GM23338 (cell line): ENCODE results near the gene TRNAU1AP. TPM values are rescaled to one million over a fixed set of nuclear protein-coding genes. Genes with fewer than 3 reads are reported as not detected.

Experiments used
- ATAC-seq: fragments of 200-7000 bp; cut with Tn5 transposase; 3 replicates; pipeline ENCODE4 v1.9.1; 2020
- DNase-seq: peaks from one replicate; pipeline ENCODE4 v3.0.0-alpha.2; 2015; ENCODE audit warnings: low spot score
- H2AFZ ChIP-seq: fragments of 200-600 bp; sonication (generic); 2 replicates; pipeline ENCODE4 v1.8.0; 2016; ENCODE audit warnings: antibody characterized with exemption, mild to moderate bottlenecking, moderate library complexity
- H3F3A ChIP-seq: fragments of 200-600 bp; sonication (generic); replicated peaks from 2 replicates; pipeline ENCODE4 v1.8.0; 2017; ENCODE audit warnings: antibody characterized with exemption, mixed run types, low read depth
- H3K27ac ChIP-seq: fragments of 200-600 bp; sonication (generic); 2 replicates; pipeline ENCODE4 v1.6.1; 2016; ENCODE audit warnings: low read depth
- H3K27me3 ChIP-seq: fragments of 200-600 bp; sonication (generic); 2 replicates; pipeline ENCODE4 v1.8.0; 2016; ENCODE audit warnings: mild to moderate bottlenecking, mixed run types, moderate library complexity; ENCODE audit not compliant: insufficient read depth
- H3K36me3 ChIP-seq: fragments of 200-600 bp; sonication (generic); 2 replicates; pipeline ENCODE4 v1.8.0; 2016; ENCODE audit warnings: mild to moderate bottlenecking; ENCODE audit not compliant: insufficient read depth
- H3K4me1 ChIP-seq: fragments of 200-600 bp; sonication (generic); 2 replicates; pipeline ENCODE4 v1.8.0; 2016; ENCODE audit warnings: mild to moderate bottlenecking, moderate library complexity; ENCODE audit not compliant: insufficient read depth
- H3K4me2 ChIP-seq: fragments of 200-600 bp; sonication (generic); 2 replicates; pipeline ENCODE4 v1.7.1; 2017; ENCODE audit warnings: mixed run types
- H3K4me3 ChIP-seq: fragments of 200-600 bp; sonication (generic); 2 replicates; pipeline ENCODE4 v1.6.1; 2016; ENCODE audit warnings: mixed run types
- H3K79me2 ChIP-seq: fragments of 200-600 bp; sonication (generic); replicated peaks from 2 replicates; pipeline ENCODE4 v1.8.0; 2017; ENCODE audit warnings: mild to moderate bottlenecking; ENCODE audit not compliant: insufficient read depth
- H3K9me2 ChIP-seq: fragments of 200-600 bp; sonication (generic); 2 replicates; pipeline ENCODE4 v1.8.0; 2017; ENCODE audit not compliant: insufficient read depth
- H4K20me1 ChIP-seq: fragments of 200-600 bp; sonication (generic); replicated peaks from 2 replicates; pipeline ENCODE4 v1.8.0; 2017; ENCODE audit warnings: mild to moderate bottlenecking; ENCODE audit not compliant: insufficient read depth
- H3K27ac Mint-ChIP-seq: 2 replicates; pipeline ENCODE4 v1.8.0; 2020; ENCODE audit warnings: inconsistent platforms, mild to moderate bottlenecking, moderate library complexity, mixed read lengths
- H3K27me3 Mint-ChIP-seq: 3 replicates; pipeline ENCODE4 v1.8.0; 2022; ENCODE audit warnings: low read depth, mild to moderate bottlenecking, moderate library complexity, mixed read lengths, inconsistent platforms; ENCODE audit not compliant: insufficient read depth, poor library complexity
- H3K36me3 Mint-ChIP-seq: 3 replicates; pipeline ENCODE4 v1.8.0; 2021; ENCODE audit warnings: low read depth, mild to moderate bottlenecking, inconsistent platforms, moderate library complexity, mixed read lengths
- H3K4me1 Mint-ChIP-seq: 3 replicates; pipeline ENCODE4 v1.8.0; 2020; ENCODE audit warnings: mild to moderate bottlenecking, inconsistent platforms, mixed read lengths
- H3K4me3 Mint-ChIP-seq: 3 replicates; pipeline ENCODE4 v1.8.0; 2021; ENCODE audit warnings: moderate library complexity, mild to moderate bottlenecking, inconsistent platforms, mixed read lengths
- H3K9me3 Mint-ChIP-seq: 3 replicates; pipeline ENCODE4 v1.8.0; 2020; ENCODE audit warnings: moderate library complexity, mild to moderate bottlenecking, inconsistent platforms, mixed read lengths
- CREB1 ChIP-seq: fragments of 250-450 bp; sonication (Bioruptor Pico); IDR thresholded peaks from 2 replicates; pipeline ENCODE4 v1.5.0; 2020; ENCODE audit warnings: low read depth, mild to moderate bottlenecking, moderate library complexity
- EZH2phosphoT487 ChIP-seq: fragments of 200-600 bp; sonication (generic); IDR thresholded peaks from one replicate; pipeline ENCODE4 v1.8.1; 2018; ENCODE audit warnings: antibody characterized with exemption; ENCODE audit not compliant: unreplicated experiment
- NANOG ChIP-seq: IDR thresholded peaks from 2 replicates; pipeline ENCODE4 v1.6.1; 2016; ENCODE audit warnings: antibody characterized with exemption, borderline replicate concordance
- POLR2AphosphoS5 ChIP-seq: IDR thresholded peaks from 2 replicates; pipeline ENCODE4 v1.6.1; 2016; ENCODE audit warnings: antibody characterized with exemption, low read depth
- STAT1 ChIP-seq: IDR thresholded peaks from one replicate; pipeline ENCODE4 v1.6.1; 2016; ENCODE audit warnings: antibody characterized with exemption; ENCODE audit not compliant: unreplicated experiment
- ZNF331 ChIP-seq: fragments of 250-450 bp; sonication (Bioruptor Pico); IDR thresholded peaks from 2 replicates; pipeline ENCODE4 v1.5.0; 2020; ENCODE audit warnings: low read depth, mild to moderate bottlenecking, moderate library complexity
- polyA plus RNA-seq: library from polyadenylated mRNA; unstranded; fragments of >200 nt; fragmentation: Nextera tagmentation; extraction: Ambion mirVana; gene quantifications from 2 replicates; pipeline ENCODE4 v1.2.1, GENCODE V29; 2016
- total RNA-seq: library from RNA; depleted of rRNA; stranded (reverse); fragments of >200 nt; shearing (Covaris generic); gene quantifications from 2 replicates; pipeline ENCODE4 v1.2.3, GENCODE V29; 2014
- TF ChIP-seq, protein P1 (sequence below): IDR thresholded peaks from one replicate; pipeline ENCODE4 v1.6.1; 2018; ENCODE audit warnings: antibody characterized with exemption; ENCODE audit not compliant: unreplicated experiment
- TF ChIP-seq, protein P2 (sequence below), 2 experiments: fragments of 200-600 bp in 1 of 2; sonication (generic) in 1 of 2; conservative IDR thresholded peaks; 2 replicates each; pipeline versions ENCODE4 v1.5.1 to v1.6.1; 2016 to 2017; ENCODE audit warnings: antibody characterized with exemption in 2 of 2, low read depth in 2 of 2, mild to moderate bottlenecking in 2 of 2, moderate library complexity in 1 of 2
- TF ChIP-seq, protein P3 (sequence below): fragments of 250-450 bp; sonication (Bioruptor Pico); IDR thresholded peaks from 2 replicates; pipeline ENCODE4 v1.5.0; 2020; ENCODE audit warnings: mild to moderate bottlenecking, moderate library complexity
- TF ChIP-seq, protein P4 (sequence below): IDR thresholded peaks from 2 replicates; pipeline ENCODE4 v1.6.1; 2016; ENCODE audit warnings: antibody characterized with exemption

The TRNAU1AP gene
- total and polyA plus RNA-seq, 2 experiments from 2014 or later, result 20.3 to 42.1 TPM

DNA sequence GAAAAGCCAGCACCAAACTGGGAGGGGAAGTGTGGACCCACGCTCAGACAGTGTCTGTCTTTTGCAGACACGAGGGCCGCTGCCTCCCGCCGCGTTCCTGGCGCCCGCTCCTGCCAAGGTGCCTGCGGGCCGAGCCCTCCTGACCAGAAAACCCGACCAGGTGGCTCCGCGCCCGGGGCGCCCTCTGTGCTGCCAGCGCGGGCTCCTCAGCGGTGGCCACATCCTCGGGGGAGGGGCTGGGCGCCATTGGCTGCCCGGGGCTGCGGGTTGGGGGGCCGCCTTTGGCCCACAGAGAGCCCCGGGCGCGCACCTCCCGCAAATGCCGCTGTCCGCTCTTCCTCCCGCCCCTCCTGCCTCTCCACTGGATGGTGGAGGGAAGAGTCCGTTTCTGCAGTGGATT, 22.4 kb upstream of the TRNAU1AP start (continued):
- TF ChIP-seq, protein P1, sequence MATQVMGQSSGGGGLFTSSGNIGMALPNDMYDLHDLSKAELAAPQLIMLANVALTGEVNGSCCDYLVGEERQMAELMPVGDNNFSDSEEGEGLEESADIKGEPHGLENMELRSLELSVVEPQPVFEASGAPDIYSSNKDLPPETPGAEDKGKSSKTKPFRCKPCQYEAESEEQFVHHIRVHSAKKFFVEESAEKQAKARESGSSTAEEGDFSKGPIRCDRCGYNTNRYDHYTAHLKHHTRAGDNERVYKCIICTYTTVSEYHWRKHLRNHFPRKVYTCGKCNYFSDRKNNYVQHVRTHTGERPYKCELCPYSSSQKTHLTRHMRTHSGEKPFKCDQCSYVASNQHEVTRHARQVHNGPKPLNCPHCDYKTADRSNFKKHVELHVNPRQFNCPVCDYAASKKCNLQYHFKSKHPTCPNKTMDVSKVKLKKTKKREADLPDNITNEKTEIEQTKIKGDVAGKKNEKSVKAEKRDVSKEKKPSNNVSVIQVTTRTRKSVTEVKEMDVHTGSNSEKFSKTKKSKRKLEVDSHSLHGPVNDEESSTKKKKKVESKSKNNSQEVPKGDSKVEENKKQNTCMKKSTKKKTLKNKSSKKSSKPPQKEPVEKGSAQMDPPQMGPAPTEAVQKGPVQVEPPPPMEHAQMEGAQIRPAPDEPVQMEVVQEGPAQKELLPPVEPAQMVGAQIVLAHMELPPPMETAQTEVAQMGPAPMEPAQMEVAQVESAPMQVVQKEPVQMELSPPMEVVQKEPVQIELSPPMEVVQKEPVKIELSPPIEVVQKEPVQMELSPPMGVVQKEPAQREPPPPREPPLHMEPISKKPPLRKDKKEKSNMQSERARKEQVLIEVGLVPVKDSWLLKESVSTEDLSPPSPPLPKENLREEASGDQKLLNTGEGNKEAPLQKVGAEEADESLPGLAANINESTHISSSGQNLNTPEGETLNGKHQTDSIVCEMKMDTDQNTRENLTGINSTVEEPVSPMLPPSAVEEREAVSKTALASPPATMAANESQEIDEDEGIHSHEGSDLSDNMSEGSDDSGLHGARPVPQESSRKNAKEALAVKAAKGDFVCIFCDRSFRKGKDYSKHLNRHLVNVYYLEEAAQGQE, result no peak
- TF ChIP-seq CREB1 (no peak), ZNF331 (CRISPR knock-in tag) (no peak), NANOG (no peak)
- TF ChIP-seq, protein P2, sequence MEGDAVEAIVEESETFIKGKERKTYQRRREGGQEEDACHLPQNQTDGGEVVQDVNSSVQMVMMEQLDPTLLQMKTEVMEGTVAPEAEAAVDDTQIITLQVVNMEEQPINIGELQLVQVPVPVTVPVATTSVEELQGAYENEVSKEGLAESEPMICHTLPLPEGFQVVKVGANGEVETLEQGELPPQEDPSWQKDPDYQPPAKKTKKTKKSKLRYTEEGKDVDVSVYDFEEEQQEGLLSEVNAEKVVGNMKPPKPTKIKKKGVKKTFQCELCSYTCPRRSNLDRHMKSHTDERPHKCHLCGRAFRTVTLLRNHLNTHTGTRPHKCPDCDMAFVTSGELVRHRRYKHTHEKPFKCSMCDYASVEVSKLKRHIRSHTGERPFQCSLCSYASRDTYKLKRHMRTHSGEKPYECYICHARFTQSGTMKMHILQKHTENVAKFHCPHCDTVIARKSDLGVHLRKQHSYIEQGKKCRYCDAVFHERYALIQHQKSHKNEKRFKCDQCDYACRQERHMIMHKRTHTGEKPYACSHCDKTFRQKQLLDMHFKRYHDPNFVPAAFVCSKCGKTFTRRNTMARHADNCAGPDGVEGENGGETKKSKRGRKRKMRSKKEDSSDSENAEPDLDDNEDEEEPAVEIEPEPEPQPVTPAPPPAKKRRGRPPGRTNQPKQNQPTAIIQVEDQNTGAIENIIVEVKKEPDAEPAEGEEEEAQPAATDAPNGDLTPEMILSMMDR (conservative IDR thresholded peaks at IDR 0.05; ENCODE audit: low read depth in 2 of 2), result no peak

DNA sequence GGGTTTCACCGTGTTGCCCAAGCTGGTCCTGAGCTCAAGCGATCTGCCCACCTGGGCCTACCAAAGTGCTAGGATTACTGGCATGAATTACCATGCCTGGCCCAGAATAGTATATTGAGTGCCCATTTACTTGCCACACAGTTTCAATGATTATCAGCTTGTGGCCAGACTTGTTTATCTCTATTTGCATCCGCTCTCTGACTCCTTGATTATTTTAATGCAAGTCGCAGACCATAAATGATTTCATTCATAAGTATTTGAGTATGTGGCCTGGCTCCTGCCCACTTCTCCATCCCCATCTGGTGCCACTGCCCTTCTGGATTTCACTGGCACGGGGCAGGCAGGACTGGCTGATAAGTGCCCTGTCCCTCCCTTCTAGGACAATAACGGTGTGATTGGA, 18.2 kb upstream of the TRNAU1AP start:
- no peak for DNase-seq
- peaks cover 2% of the 10 kb centered on the region for H3K27me3 Mint-ChIP-seq
- no peaks in the 10 kb centered on the region for H3K9me2 ChIP-seq
- no peak for ATAC-seq
- H3K36me3 Mint-ChIP-seq, result peaks cover 84% of the 10 kb centered on the region
- H3K27ac Mint-ChIP-seq, result no peak overlapping the region
- H3K4me3 Mint-ChIP-seq, result no peak overlapping the region
- no peak overlapping the region for H3K4me3 ChIP-seq
- no peaks in the 10 kb centered on the region for H3K27me3 ChIP-seq
- peaks cover 1% of the 10 kb centered on the region; the same call in 1 of the 2 replicates for H3K79me2 ChIP-seq
- no peaks in the 10 kb centered on the region; the same call in 2 of the 3 replicates for H3K9me3 Mint-ChIP-seq
- H3K36me3 ChIP-seq, result peaks cover 21% of the 10 kb centered on the region; the same call in 1 of the 2 replicates
- no peak overlapping the region for H3K4me2 ChIP-seq
- H4K20me1 ChIP-seq, result peaks cover 2% of the 10 kb centered on the region
- no peaks in the 10 kb centered on the region for H3K4me1 ChIP-seq
- H3K4me1 Mint-ChIP-seq, result no peaks in the 10 kb centered on the region; the same call in 2 of the 3 replicates
- no peak overlapping the region for H2AFZ ChIP-seq
- no peak overlapping the region for H3K27ac ChIP-seq
- H3F3A ChIP-seq, result peaks cover 7% of the 10 kb centered on the region; the same call in 1 of the 2 replicates
- TF ChIP-seq NANOG (no peak), STAT1 (no peak), EZH2phosphoT487 (no peak), POLR2AphosphoS5 (no peak)
- TF ChIP-seq, protein P3, sequence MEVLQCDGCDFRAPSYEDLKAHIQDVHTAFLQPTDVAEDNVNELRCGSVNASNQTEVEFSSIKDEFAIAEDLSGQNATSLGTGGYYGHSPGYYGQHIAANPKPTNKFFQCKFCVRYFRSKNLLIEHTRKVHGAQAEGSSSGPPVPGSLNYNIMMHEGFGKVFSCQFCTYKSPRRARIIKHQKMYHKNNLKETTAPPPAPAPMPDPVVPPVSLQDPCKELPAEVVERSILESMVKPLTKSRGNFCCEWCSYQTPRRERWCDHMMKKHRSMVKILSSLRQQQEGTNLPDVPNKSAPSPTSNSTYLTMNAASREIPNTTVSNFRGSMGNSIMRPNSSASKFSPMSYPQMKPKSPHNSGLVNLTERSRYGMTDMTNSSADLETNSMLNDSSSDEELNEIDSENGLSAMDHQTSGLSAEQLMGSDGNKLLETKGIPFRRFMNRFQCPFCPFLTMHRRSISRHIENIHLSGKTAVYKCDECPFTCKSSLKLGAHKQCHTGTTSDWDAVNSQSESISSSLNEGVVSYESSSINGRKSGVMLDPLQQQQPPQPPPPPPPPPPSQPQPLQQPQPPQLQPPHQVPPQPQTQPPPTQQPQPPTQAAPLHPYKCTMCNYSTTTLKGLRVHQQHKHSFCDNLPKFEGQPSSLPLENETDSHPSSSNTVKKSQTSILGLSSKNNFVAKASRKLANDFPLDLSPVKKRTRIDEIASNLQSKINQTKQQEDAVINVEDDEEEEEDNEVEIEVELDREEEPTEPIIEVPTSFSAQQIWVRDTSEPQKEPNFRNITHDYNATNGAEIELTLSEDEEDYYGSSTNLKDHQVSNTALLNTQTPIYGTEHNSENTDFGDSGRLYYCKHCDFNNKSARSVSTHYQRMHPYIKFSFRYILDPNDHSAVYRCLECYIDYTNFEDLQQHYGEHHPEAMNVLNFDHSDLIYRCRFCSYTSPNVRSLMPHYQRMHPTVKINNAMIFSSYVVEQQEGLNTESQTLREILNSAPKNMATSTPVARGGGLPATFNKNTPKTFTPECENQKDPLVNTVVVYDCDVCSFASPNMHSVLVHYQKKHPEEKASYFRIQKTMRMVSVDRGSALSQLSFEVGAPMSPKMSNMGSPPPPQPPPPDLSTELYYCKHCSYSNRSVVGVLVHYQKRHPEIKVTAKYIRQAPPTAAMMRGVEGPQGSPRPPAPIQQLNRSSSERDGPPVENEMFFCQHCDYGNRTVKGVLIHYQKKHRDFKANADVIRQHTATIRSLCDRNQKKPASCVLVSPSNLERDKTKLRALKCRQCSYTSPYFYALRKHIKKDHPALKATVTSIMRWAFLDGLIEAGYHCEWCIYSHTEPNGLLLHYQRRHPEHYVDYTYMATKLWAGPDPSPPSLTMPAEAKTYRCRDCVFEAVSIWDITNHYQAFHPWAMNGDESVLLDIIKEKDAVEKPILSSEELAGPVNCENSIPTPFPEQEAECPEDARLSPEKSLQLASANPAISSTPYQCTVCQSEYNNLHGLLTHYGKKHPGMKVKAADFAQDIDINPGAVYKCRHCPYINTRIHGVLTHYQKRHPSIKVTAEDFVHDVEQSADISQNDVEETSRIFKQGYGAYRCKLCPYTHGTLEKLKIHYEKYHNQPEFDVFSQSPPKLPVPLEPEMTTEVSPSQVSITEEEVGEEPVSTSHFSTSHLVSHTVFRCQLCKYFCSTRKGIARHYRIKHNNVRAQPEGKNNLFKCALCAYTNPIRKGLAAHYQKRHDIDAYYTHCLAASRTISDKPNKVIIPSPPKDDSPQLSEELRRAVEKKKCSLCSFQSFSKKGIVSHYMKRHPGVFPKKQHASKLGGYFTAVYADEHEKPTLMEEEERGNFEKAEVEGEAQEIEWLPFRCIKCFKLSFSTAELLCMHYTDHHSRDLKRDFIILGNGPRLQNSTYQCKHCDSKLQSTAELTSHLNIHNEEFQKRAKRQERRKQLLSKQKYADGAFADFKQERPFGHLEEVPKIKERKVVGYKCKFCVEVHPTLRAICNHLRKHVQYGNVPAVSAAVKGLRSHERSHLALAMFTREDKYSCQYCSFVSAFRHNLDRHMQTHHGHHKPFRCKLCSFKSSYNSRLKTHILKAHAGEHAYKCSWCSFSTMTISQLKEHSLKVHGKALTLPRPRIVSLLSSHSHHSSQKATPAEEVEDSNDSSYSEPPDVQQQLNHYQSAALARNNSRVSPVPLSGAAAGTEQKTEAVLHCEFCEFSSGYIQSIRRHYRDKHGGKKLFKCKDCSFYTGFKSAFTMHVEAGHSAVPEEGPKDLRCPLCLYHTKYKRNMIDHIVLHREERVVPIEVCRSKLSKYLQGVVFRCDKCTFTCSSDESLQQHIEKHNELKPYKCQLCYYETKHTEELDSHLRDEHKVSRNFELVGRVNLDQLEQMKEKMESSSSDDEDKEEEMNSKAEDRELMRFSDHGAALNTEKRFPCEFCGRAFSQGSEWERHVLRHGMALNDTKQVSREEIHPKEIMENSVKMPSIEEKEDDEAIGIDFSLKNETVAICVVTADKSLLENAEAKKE (CRISPR knock-in tag), result no peak
- TF ChIP-seq, protein P2 (conservative IDR thresholded peaks at IDR 0.05; ENCODE audit: low read depth in 2 of 2), result no peak
- TF ChIP-seq, protein P4, sequence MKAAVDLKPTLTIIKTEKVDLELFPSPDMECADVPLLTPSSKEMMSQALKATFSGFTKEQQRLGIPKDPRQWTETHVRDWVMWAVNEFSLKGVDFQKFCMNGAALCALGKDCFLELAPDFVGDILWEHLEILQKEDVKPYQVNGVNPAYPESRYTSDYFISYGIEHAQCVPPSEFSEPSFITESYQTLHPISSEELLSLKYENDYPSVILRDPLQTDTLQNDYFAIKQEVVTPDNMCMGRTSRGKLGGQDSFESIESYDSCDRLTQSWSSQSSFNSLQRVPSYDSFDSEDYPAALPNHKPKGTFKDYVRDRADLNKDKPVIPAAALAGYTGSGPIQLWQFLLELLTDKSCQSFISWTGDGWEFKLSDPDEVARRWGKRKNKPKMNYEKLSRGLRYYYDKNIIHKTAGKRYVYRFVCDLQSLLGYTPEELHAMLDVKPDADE, result no peak
